Activated T-cell treated with anti-CD3 and anti-CD28 coated beads for 48 hours (primary cell): Measurements from ENCODE around the gene PRIM1.
"Not testable (repeated sequence)": the region's sequence is repeated elsewhere in the genome, so short reads cannot be mapped to it uniquely, and the experiment has no call there.

ENCODE experiments used
- DNase-seq: peaks from one replicate; pipeline ENCODE4 v3.0.0-alpha.2; 2020; ENCODE audit warnings: low read depth

PRIM1 gene

GRCh38 chr12:56760460-56760859 is 8.3 kb upstream of the PRIM1 start:
- no peak for DNase-seq

- DNase-seq, result no peak
These were observed 7.3 kb upstream of the PRIM1 start for GRCh38 chr12:56759263-56759908.

GRCh38 chr12:56758728-56759262 is 6.7 kb upstream of the PRIM1 start:
- DNase-seq, result no peak

DNA sequence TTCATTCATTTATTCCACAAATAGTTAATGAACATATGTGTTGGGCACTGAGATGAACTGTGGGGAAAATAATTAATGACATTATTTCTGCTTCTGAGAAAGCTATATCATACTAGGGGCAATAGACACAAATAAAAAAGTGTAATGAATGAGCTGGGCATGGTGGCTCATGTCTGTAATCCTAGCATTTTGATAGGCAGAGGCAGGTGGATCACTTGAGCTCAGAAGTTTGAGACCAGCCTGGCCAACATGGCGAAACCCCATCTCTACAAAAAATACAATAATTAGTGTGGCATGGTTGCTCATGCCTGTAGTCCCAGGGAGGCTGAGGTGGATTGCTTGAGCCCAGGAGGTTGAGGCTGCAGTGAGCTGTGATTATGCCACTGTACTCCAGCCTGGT is 5.8 kb upstream of the PRIM1 start:
- DNase-seq, result not testable (repeated sequence)

GRCh38 chr12:56753566-56753965 is 1.4 kb upstream of the PRIM1 start:
- DNase-seq, result no peak

GRCh38 chr12:56750596-56750995 is 1.5 kb downstream of the PRIM1 start:
- not testable (repeated sequence) for DNase-seq

GRCh38 chr12:56749853-56750252 is 2.3 kb downstream of the PRIM1 start:
- DNase-seq, result no peak

DNA sequence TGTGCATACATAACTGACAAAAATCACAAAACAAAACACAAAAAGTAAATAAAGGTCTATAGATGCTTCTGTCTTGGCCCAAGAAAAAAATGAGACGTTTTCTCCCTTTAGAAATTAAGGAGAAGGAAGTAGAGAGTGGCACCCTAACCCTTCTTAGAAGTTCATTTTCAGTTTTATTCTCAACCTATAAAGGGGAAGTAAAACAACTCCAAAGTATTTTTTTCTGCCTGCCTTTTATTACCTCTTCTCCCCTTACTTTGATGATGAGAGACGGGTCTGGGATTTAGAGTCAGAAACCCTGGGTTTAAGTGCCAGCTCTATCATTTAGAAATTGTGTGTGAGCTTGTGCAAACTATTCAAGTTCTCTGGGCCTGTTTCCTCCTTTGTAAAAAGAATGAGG is 2.8 kb downstream of the PRIM1 start:
- no peak for DNase-seq

DNA sequence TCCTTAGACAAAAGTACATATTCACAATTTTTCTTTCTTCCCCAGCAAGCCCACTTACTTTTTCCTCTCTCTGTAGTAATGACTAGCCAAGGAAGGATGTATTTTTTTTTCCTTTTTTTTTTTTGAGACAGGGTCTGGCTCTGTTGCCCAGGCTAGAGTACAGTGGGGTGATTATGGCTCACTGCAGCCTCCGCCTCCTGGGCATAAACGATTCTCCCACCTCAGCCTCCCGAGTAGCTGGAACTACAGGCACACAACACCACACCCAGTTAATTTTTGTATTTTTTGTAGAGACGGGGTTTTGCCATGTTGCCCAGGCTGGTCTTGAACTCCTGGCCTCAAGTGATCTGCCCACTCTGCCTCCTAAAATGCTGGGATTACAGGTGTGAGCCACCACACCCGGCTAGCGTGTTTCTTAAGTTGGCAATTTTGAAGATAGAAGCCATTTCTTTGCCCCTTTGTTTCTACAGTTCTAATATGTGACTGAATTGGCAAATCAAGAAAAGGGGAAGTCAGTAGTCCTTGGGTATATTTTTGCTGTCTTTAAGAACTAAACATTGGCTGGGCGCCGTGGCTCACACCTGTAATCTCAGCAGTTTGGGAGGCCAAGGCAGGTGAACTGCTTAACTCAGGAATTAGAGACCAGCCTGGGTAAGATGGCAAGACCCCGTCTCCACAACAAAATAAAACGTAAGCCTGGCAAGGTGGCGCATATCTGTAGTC is 23.8 kb downstream of the PRIM1 start:
- DNase-seq, result no peak

- DNase-seq, result not testable (repeated sequence)
These were observed 25.9 kb downstream of the PRIM1 start for GRCh38 chr12:56726196-56726675.

DNA sequence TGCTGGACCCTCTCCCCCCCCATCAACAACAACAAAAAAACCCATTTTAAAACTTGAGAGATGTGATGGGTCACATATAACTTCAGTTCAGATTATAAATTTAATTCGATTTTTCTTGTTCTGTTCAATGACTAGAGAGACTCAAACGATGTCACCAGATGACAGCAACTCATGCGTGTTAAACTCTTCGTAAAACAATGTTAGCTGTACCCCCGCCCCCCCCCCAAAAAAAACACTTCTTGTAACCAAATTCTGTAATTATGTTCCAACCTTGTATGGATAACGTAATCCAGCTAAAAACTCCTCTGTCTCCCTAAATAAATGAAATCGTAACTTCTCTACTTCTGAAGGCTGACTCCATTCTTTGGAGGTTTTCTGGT is 26.4 kb downstream of the PRIM1 start:
- no peak for DNase-seq

GRCh38 chr12:56724972-56725722 is 27.0 kb downstream of the PRIM1 start, which contains the start of gene NACA:
Gene NACA (minus strand): TSS chr12:56725299. CDS start chr12:56724521, 778 bp downstream.
- peak; percentile 97 for DNase-seq

- no peak for DNase-seq
These were observed 27.5 kb downstream of the PRIM1 start for GRCh38 chr12:56724701-56724971.

- no peak for DNase-seq
These were observed 28.0 kb downstream of the PRIM1 start for GRCh38 chr12:56723889-56724700.

GRCh38 chr12:56723352-56723751 is 28.8 kb downstream of the PRIM1 start:
- DNase-seq, result no peak

GRCh38 chr12:56722832-56723231 is 29.3 kb downstream of the PRIM1 start:
- no peak for DNase-seq

DNA sequence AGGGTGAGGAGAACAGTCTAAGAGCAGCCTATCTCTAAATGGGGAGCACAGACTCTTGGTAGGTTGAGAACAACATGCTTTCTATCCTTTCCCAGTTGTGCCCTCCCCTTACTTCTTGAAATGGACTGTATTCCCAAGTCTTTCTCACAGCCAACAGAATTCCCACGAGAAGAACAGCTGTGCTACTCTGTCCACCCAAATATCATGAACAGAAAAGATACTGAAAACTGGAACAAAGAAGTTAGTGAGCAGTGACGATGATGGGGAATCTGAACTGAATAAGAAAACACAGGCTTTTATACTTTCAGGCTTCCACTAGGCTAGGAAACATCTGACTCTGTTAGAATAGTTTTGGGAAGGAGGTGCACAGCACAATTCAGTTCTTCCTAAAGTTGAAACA is 30.4 kb downstream of the PRIM1 start:
- DNase-seq, result no peak

GRCh38 chr12:56721216-56721615 is 30.9 kb downstream of the PRIM1 start:
- no peak for DNase-seq

- DNase-seq, result no peak
These were observed 31.4 kb downstream of the PRIM1 start for GRCh38 chr12:56720731-56721151.

GRCh38 chr12:56719056-56719455 is 33.1 kb downstream of the PRIM1 start:
- no peak for DNase-seq

DNA sequence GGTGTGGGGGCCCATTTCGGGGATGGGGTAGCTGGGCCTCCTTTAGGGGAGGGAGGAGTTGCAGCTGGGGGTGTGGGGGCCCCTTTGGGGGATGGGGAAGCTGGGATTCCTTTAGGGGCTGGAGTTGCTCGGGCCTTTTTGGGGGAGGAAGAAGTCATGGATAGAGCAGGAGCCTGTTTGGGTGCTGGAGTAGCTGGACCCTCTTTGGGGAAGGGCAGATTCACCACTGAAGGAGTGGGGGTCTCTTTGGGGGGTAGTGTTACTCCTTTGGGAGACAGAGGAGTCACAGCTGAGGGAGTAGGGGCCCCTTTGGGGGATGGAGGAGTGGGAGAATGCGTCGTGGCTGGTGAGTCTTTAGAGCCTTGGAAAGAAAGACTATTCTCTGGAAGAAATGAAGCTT is 33.5 kb downstream of the PRIM1 start:
- no peak for DNase-seq

DNA sequence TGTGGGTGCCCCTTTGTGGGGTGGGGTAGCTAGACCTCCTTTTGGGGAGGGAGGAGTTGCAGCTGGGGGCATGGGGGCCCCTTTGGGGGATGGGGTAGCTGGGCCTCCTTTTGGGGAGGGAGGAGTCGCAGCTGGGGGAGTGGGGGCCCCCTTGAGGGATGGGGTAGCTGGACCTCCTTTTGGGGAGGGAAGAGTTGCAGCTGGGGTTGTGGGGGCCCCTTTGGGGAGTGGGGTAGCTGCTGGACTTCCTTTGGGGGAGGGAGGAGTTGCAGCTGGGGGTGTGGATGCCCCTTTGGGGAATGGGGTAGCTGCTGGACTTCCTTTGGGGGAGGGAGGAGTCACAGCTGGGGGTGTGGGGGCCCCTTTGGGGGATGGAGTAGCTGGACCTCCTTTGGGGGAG is 34.0 kb downstream of the PRIM1 start:
- no peak for DNase-seq
